GM10248 (cell line): ENCODE data around the gene GMDS.
A peak's percentile ranks its signal among the peaks of the same experiment; 100 is the strongest.

Experiments used
- CTCF ChIA-PET: fragments of 300-600 bp; sonication (Branson Sonifier 250); formaldehyde crosslinking; extraction: SDS; loops from one replicate; lab custom pipeline; 2021; ENCODE audit warnings: antibody characterized with exemption; lab: Yijun Ruan, JAX
- POLR2A ChIA-PET: fragments of 350-650 bp; sonication (Branson Sonifier 250); formaldehyde crosslinking; extraction: SDS; loops from one replicate; lab custom pipeline; 2020; ENCODE audit warnings: antibody characterized with exemption; lab: Yijun Ruan, JAX
- DNase-seq: peaks from one replicate; pipeline ENCODE4 v3.0.0; 2012; ENCODE audit errors: extremely low spot score
- TF ChIP-seq, protein P1 (sequence below): IDR thresholded peaks from 2 replicates; pipeline ENCODE4 v1.5.1; 2012; ENCODE audit warnings: mild to moderate bottlenecking, low read depth; ENCODE audit errors: extremely low read depth, missing control alignments, control extremely low read depth

GMDS gene

GRCh38 chr6:2231438-2231837 is 14.0 kb downstream of the GMDS start:
- CTCF ChIA-PET, result interaction anchor here (0.8 to 1.0 kb wide), 2 partner anchors 18 to 22 kb away, joined by 3 read pairs; no protein-coding TSS in a partner anchor
- DNase-seq, result no peak
- TF ChIP-seq, protein P1, sequence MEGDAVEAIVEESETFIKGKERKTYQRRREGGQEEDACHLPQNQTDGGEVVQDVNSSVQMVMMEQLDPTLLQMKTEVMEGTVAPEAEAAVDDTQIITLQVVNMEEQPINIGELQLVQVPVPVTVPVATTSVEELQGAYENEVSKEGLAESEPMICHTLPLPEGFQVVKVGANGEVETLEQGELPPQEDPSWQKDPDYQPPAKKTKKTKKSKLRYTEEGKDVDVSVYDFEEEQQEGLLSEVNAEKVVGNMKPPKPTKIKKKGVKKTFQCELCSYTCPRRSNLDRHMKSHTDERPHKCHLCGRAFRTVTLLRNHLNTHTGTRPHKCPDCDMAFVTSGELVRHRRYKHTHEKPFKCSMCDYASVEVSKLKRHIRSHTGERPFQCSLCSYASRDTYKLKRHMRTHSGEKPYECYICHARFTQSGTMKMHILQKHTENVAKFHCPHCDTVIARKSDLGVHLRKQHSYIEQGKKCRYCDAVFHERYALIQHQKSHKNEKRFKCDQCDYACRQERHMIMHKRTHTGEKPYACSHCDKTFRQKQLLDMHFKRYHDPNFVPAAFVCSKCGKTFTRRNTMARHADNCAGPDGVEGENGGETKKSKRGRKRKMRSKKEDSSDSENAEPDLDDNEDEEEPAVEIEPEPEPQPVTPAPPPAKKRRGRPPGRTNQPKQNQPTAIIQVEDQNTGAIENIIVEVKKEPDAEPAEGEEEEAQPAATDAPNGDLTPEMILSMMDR, result no peak
- POLR2A ChIA-PET, result no interaction called here

DNA sequence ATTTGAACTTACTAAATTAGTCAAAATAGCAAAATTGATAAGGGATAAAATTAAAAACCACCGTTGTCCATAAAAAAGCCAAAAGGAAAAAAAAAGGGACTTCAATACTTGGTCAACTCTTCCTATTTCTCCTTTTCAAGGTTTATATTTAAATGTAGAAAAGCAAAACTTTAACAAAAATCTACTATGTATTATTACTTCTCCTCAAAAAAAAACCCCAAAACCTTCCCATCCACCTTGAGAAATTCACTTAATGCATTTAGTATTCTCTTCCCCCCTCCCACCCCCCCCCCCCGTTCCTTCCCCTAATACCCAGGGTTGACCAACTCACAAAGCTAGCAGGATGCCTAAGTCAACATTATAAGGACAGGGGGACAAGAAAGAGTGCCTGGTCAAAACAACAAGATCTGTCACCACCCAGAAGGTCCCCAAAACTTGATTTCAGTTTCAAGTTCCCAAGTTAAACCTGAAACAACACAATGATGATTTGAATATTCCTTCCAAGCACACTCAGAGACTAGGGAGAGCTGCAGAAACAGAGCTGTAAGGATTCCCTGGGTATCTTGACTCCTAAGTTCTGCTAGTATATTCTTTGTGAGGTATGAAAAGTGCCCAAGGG is 14.6 kb downstream of the GMDS start:
- TF ChIP-seq, protein P1, result no peak
- DNase-seq, result peak; percentile 50
- ChIA-PET POLR2A (no interaction called here), CTCF (interaction anchor here (0.8 kb wide), 1 partner anchor 21 kb away, joined by 3 read pairs; no protein-coding TSS in a partner anchor)

GRCh38 chr6:2229742-2230141 is 15.7 kb downstream of the GMDS start:
- POLR2A ChIA-PET, result no interaction called here
- CTCF ChIA-PET, result no interaction called here
- TF ChIP-seq, protein P1, result no peak
- DNase-seq, result no peak

DNA sequence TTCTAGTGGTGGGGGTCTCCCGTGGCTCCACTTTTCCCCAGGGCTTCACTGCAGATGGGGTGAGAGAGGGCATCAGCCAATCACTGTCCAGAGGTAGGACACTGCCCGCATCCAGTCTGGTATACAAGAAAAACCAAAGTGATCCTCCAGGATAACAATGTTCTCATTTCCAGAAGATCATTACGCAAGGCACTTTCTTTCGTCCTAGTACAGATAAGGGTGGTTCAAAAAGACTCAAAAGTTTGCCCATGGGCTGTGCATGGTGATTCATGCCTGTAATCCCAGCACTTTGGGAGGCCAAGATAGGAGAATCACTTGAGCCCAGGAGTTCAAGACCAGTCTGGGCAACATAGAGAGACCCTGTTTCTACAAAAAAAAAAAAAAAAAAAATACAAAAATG is 16.4 kb downstream of the GMDS start:
- TF ChIP-seq, protein P1, result no peak
- ChIA-PET CTCF (interaction anchor here (1.0 to 1.8 kb wide), 2 partner anchors 9 to 20 kb away, joined by 6 to 10 read pairs; no protein-coding TSS in a partner anchor), POLR2A (no interaction called here)
- no peak for DNase-seq

- CTCF ChIA-PET, result interaction anchor here (1.0 to 1.8 kb wide), 3 partner anchors 10 to 20 kb away, joined by 3 to 10 read pairs (median 6); no protein-coding TSS in a partner anchor
- TF ChIP-seq, protein P1, result no peak
- DNase-seq, result no peak
- POLR2A ChIA-PET, result no interaction called here
Measured at GRCh38 chr6:2228392-2228791, 17.0 kb downstream of the GMDS start.

- CTCF ChIA-PET, result interaction anchor here (1.4 to 2.3 kb wide), 3 partner anchors 11 to 523 kb away, joined by 4 to 6 read pairs (median 5); no protein-coding TSS in a partner anchor
- POLR2A ChIA-PET, result no interaction called here
- TF ChIP-seq, protein P1, result no peak
- no peak for DNase-seq
Measured at GRCh38 chr6:2226775-2227174, 18.6 kb downstream of the GMDS start.
